SK-N-SH (cell line): Measurements from ENCODE around the gene IL15RA. TPM values are rescaled to one million over a fixed set of nuclear protein-coding genes. Genes with fewer than 3 reads are reported as not detected.

ENCODE experiments used
- CTCF ChIA-PET: fragments of 300-600, 350-600 bp; formaldehyde crosslinking; extraction: SDS; loops from one replicate; lab custom pipeline; 2021; lab: Yijun Ruan, JAX
- POLR2A ChIA-PET: fragments of 350-600 bp; sonication (Branson Sonifier 250); formaldehyde crosslinking; extraction: SDS; loops from one replicate; lab custom pipeline; 2020; ENCODE audit warnings: antibody characterized with exemption, inconsistent platforms; lab: Yijun Ruan, JAX
- DNase-seq: peaks from one replicate; pipeline ENCODE4 v3.0.0; 2012
- H2AFZ ChIP-seq: fragments of 200-600 bp; sonication (generic); 2 replicates; pipeline ENCODE4 v1.8.1; 2016; ENCODE audit warnings: antibody characterized with exemption, mild to moderate bottlenecking, low read depth
- H3F3A ChIP-seq: fragments of 200-600 bp; sonication (generic); replicated peaks from 2 replicates; pipeline ENCODE3; 2016; ENCODE audit warnings: antibody characterized with exemption, mild to moderate bottlenecking; ENCODE audit not compliant: insufficient read depth
- H3K27ac ChIP-seq, 2 experiments: fragments of 200-500 bp in 1 of 2; fragments of 200-600 bp in 1 of 2; sonication (Bioruptor generic) in 1 of 2; sonication (generic), shearing (Covaris generic) in 1 of 2; 2 replicates each; pipeline versions ENCODE4 v1.5.1 to v1.6.1; 2014 to 2016; ENCODE audit warnings: low read depth in 2 of 2, inconsistent platforms in 1 of 2, low read length in 1 of 2, mild to moderate bottlenecking in 1 of 2, mixed read lengths in 1 of 2
- H3K27me3 ChIP-seq: fragments of 200-600 bp; sonication (generic), shearing (Covaris generic); 2 replicates; pipeline ENCODE4 v1.6.1; 2016; ENCODE audit warnings: mixed run types; ENCODE audit not compliant: insufficient read depth
- H3K36me3 ChIP-seq, 2 experiments: fragments of 200-500 bp in 1 of 2; fragments of 200-600 bp in 1 of 2; sonication (Bioruptor generic) in 1 of 2; sonication (generic) in 1 of 2; replicated peaks in 1 of 2; 2 replicates each; pipeline versions ENCODE3 to v1.5.1; 2014 to 2016; ENCODE audit warnings: low read length in 1 of 2, mild to moderate bottlenecking in 1 of 2; ENCODE audit not compliant: insufficient read depth in 2 of 2, control insufficient read depth in 1 of 2
- H3K4me1 ChIP-seq, 2 experiments: fragments of 200-500 bp in 1 of 2; fragments of 200-600 bp in 1 of 2; sonication (Bioruptor generic) in 1 of 2; sonication (generic), shearing (Covaris generic) in 1 of 2; 2 replicates each; pipeline versions ENCODE4 v1.5.1 to v1.6.1; 2014 to 2016; ENCODE audit warnings: low read depth in 1 of 2, low read length in 1 of 2, mixed run types in 1 of 2; ENCODE audit not compliant: insufficient read depth in 2 of 2, control insufficient read depth in 1 of 2
- H3K4me2 ChIP-seq: fragments of 200-600 bp; sonication (generic), shearing (Covaris generic); 2 replicates; pipeline ENCODE4 v1.6.1; 2017; ENCODE audit warnings: mixed run types
- H3K4me3 ChIP-seq, 2 experiments: fragments of 200-500 bp in 1 of 2; fragments of 200-600 bp in 1 of 2; sonication (Bioruptor generic) in 1 of 2; sonication (generic), shearing (Covaris generic) in 1 of 2; 2 replicates each; pipeline versions ENCODE4 v1.5.1 to v1.8.1; 2014 to 2016; ENCODE audit warnings: low read depth in 2 of 2, inconsistent platforms in 1 of 2, low read length in 1 of 2, mild to moderate bottlenecking in 1 of 2, mixed read lengths in 1 of 2, moderate library complexity in 1 of 2
- H3K79me2 ChIP-seq: fragments of 200-600 bp; sonication (generic); 2 replicates; pipeline ENCODE4 v1.8.1; 2017; ENCODE audit warnings: mild to moderate bottlenecking; ENCODE audit not compliant: insufficient read depth
- H3K9ac ChIP-seq: fragments of 200-600 bp; sonication (generic); 2 replicates; pipeline ENCODE4 v1.6.1; 2017; ENCODE audit warnings: mixed run types
- H3K9me2 ChIP-seq: fragments of 200-600 bp; sonication (generic); 2 replicates; pipeline ENCODE4 v1.6.1; 2017; ENCODE audit warnings: mixed run types
- H3K9me3 ChIP-seq: fragments of 200-600 bp; sonication (generic); 2 replicates; pipeline ENCODE4 v1.6.1; 2017; ENCODE audit warnings: mixed run types, mild to moderate bottlenecking, moderate library complexity
- H4K20me1 ChIP-seq: fragments of 200-600 bp; sonication (generic); 2 replicates; pipeline ENCODE4 v1.6.1; 2017; ENCODE audit warnings: mild to moderate bottlenecking, mixed run types; ENCODE audit not compliant: insufficient read depth
- CHD2 ChIP-seq: fragments of 150-350 bp; IDR thresholded peaks from 2 replicates; pipeline ENCODE4 v1.6.1; 2018; ENCODE audit warnings: low read length; ENCODE audit not compliant: partially characterized antibody
- ELF1 ChIP-seq: IDR thresholded peaks from 2 replicates; pipeline ENCODE4 v1.4.0; 2012
- FOXJ3 ChIP-seq: sonication (generic); formaldehyde crosslinking; IDR thresholded peaks from 2 replicates; pipeline ENCODE4 v1.5.1; 2020; ENCODE audit warnings: mild to moderate bottlenecking, missing genetic modification reagents
- FOXM1 ChIP-seq: IDR thresholded peaks from 2 replicates; pipeline ENCODE4 v1.4.0; 2012; ENCODE audit warnings: low read depth, mild to moderate bottlenecking
- GABPA ChIP-seq: IDR thresholded peaks from 2 replicates; pipeline ENCODE4 v1.4.0; 2012; ENCODE audit warnings: low read depth, mild to moderate bottlenecking
- MEF2A ChIP-seq: IDR thresholded peaks from 2 replicates; pipeline ENCODE4 v1.4.0; 2012; ENCODE audit warnings: low read depth, borderline replicate concordance
- NRF1 ChIP-seq: IDR thresholded peaks from 2 replicates; pipeline ENCODE4 v1.6.1; 2012; ENCODE audit warnings: low read depth, mild to moderate bottlenecking, low read length
- REST ChIP-seq: IDR thresholded peaks from 2 replicates; pipeline ENCODE4 v1.6.1; 2012; ENCODE audit warnings: mild to moderate bottlenecking, low read depth, low read length, moderate library complexity
- RXRA ChIP-seq: IDR thresholded peaks from 2 replicates; pipeline ENCODE4 v1.4.0; 2012; ENCODE audit warnings: low read depth, mild to moderate bottlenecking, borderline replicate concordance
- SMC3 ChIP-seq: IDR thresholded peaks from 2 replicates; pipeline ENCODE4 v1.6.1; 2012; ENCODE audit warnings: low read depth, low read length, improper control_type of control experiment
- TAF1 ChIP-seq: IDR thresholded peaks from 2 replicates; pipeline ENCODE4 v1.6.1; 2012; ENCODE audit warnings: low read depth, mild to moderate bottlenecking, low read length, moderate library complexity, borderline replicate concordance
- TCF12 ChIP-seq: IDR thresholded peaks from 2 replicates; pipeline ENCODE4 v1.4.0; 2012
- TEAD4 ChIP-seq: IDR thresholded peaks from 2 replicates; pipeline ENCODE4 v1.4.0; 2012; ENCODE audit warnings: mild to moderate bottlenecking, borderline replicate concordance; ENCODE audit not compliant: insufficient read depth
- USF1 ChIP-seq: IDR thresholded peaks from 2 replicates; pipeline ENCODE4 v1.4.0; 2012; ENCODE audit warnings: low read depth, borderline replicate concordance
- WGBS: methylation state at CpG from one replicate; pipeline ENCODE4 v1.1.6; 2017; ENCODE audit warnings: low lambda C conversion rate; 5-methylcytosine and 5-hydroxymethylcytosine counted together
- polyA plus RNA-seq, 3 experiments: library from polyadenylated mRNA; depleted of rRNA; stranded (reverse); fragments of >200 nt; gene quantifications; 2 replicates each; pipeline ENCODE4 v1.2.3, GENCODE V29; 2012
- TF ChIP-seq, protein P1 (sequence below): IDR thresholded peaks from 2 replicates; pipeline ENCODE4 v1.4.0; 2012; ENCODE audit warnings: low read depth
- TF ChIP-seq, protein P2 (sequence below): fragments of 150-350 bp; IDR thresholded peaks from 2 replicates; pipeline ENCODE4 v1.6.1; 2017; ENCODE audit warnings: antibody characterized with exemption, low read length, low read depth, borderline replicate concordance
- TF ChIP-seq, protein P3 (sequence below): IDR thresholded peaks from 2 replicates; pipeline ENCODE4; 2012

The IL15RA gene
- polyA plus RNA-seq, 1 of the 3 experiments (the other 2 are of a cell fraction): 2.1 TPM

- TF ChIP-seq, protein P1, sequence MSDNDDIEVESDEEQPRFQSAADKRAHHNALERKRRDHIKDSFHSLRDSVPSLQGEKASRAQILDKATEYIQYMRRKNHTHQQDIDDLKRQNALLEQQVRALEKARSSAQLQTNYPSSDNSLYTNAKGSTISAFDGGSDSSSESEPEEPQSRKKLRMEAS: no peak
- TF ChIP-seq ELF1 (no peak), TEAD4 (no peak), RXRA (no peak)
- TF ChIP-seq, all 33 proteins: peak for 0
Observed at GRCh38 chr10:5942474-5942873, 34.9 kb downstream of the IL15RA start (continued).

DNA sequence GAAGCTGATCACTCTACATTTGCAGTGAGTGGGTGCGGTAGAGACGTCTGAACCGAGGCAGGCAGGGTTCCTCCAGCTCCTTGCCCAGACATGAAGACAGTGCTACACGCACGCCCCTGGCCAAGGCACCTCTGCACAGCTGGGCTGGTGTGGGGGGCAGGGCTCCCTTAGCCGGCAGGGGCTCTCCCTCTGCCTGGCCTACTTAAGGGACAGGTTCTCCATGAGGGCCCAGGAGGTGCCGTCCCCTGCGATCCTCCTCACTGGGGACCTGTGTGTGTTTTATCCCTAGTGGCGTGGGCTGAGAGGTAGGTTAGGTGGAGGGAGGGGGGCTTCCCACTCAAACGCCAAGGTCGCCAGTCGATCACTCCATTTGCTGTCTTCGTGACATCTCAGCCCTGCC lies 35.3 kb downstream of the IL15RA start:
- Histone ChIP-seq H3K4me1 (peaks cover 0 to 23% of the 10 kb centered on the region in 2 experiments; a peak in 2 of 4 replicates), H2AFZ (no peak overlapping the region), H3K9me2 (no peaks in the 10 kb centered on the region), H3K4me3 (no peak overlapping the region), H3F3A (peaks cover 24% of the 10 kb centered on the region), H3K9ac (no peak overlapping the region), H3K9me3 (no peaks in the 10 kb centered on the region), H3K79me2 (no peaks in the 10 kb centered on the region), H3K4me2 (no peak overlapping the region), H3K36me3 (peaks cover 0 to 13% of the 10 kb centered on the region in 2 experiments), H3K27ac (no peak overlapping the region), H3K27me3 (no peaks in the 10 kb centered on the region), H4K20me1 (no peaks in the 10 kb centered on the region)
- CTCF ChIA-PET: interaction anchor here (1.8 kb wide), 1 partner anchor 13 kb away, joined by 5 read pairs; no protein-coding TSS in a partner anchor
- WGBS: 86% methylated on average over 9 of the region's 13 CpGs
- POLR2A ChIA-PET: no interaction called here
- TF ChIP-seq GABPA: no peak
- TF ChIP-seq, protein P2, sequence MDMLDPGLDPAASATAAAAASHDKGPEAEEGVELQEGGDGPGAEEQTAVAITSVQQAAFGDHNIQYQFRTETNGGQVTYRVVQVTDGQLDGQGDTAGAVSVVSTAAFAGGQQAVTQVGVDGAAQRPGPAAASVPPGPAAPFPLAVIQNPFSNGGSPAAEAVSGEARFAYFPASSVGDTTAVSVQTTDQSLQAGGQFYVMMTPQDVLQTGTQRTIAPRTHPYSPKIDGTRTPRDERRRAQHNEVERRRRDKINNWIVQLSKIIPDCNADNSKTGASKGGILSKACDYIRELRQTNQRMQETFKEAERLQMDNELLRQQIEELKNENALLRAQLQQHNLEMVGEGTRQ: no peak
- TF ChIP-seq FOXM1: no peak
- TF ChIP-seq FOXJ3: no peak
- no peak for TF ChIP-seq REST
- no peak for TF ChIP-seq SMC3
- TF ChIP-seq MEF2A: no peak
- TF ChIP-seq, protein P3, sequence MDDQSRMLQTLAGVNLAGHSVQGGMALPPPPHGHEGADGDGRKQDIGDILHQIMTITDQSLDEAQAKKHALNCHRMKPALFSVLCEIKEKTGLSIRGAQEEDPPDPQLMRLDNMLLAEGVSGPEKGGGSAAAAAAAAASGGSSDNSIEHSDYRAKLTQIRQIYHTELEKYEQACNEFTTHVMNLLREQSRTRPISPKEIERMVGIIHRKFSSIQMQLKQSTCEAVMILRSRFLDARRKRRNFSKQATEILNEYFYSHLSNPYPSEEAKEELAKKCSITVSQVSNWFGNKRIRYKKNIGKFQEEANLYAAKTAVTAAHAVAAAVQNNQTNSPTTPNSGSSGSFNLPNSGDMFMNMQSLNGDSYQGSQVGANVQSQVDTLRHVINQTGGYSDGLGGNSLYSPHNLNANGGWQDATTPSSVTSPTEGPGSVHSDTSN: no peak
- TF ChIP-seq CHD2: no peak
- TF ChIP-seq NRF1: no peak
- no peak for TF ChIP-seq USF1
- no peak for TF ChIP-seq ELF1
- TF ChIP-seq TAF1: no peak
- no peak for TF ChIP-seq RXRA
- no peak for TF ChIP-seq TCF12
- DNase-seq: no peak
